ENCODE measurements around the gene ORM2. TPM values are rescaled to one million over a fixed set of nuclear protein-coding genes. Genes with fewer than 3 reads are reported as not detected.
"Not testable (repeated sequence)": the region's sequence is repeated elsewhere in the genome, so short reads cannot be mapped to it uniquely, and the experiment has no call there.

ORM2 gene
- total RNA-seq, 1 donor from 2014 or later: 0.64 TPM

DNA sequence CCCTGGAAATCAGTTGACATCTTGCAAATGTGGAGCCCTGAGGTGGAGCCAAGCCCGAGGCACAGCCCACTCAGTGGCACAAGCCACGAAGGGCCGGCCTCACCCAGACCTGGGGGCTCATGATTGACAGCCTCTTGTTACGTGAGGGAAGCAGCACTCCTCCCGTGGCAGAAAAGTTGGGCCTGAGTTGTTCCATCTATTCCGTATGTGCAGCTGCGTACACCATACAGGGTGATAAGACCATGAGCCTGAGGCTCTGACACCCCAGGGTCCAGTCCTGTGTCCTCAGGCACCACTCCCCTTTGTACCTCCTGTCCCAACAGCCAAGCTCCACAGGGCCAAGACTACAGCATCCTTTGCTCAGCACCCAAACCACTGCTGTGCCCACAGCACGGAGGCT is 1.9 kb upstream of the ORM2 start:
- Histone ChIP-seq H3K27ac (no peak overlapping the region), H3K4me3 (no peak overlapping the region), H3K9me3 (no peaks in the 10 kb centered on the region), H3K4me1 (no peaks in the 10 kb centered on the region), H3K36me3 (no peaks in the 10 kb centered on the region), H3K27me3 (no peaks in the 10 kb centered on the region)
- TF ChIP-seq, protein P1, sequence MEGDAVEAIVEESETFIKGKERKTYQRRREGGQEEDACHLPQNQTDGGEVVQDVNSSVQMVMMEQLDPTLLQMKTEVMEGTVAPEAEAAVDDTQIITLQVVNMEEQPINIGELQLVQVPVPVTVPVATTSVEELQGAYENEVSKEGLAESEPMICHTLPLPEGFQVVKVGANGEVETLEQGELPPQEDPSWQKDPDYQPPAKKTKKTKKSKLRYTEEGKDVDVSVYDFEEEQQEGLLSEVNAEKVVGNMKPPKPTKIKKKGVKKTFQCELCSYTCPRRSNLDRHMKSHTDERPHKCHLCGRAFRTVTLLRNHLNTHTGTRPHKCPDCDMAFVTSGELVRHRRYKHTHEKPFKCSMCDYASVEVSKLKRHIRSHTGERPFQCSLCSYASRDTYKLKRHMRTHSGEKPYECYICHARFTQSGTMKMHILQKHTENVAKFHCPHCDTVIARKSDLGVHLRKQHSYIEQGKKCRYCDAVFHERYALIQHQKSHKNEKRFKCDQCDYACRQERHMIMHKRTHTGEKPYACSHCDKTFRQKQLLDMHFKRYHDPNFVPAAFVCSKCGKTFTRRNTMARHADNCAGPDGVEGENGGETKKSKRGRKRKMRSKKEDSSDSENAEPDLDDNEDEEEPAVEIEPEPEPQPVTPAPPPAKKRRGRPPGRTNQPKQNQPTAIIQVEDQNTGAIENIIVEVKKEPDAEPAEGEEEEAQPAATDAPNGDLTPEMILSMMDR (IDR thresholded peaks at IDR 0.05): no peak
- no peak for DNase-seq (ENCODE audit: low spot score in 2 of 2)
- intact Hi-C loops (cut with DNase I): no loop called here

DNA sequence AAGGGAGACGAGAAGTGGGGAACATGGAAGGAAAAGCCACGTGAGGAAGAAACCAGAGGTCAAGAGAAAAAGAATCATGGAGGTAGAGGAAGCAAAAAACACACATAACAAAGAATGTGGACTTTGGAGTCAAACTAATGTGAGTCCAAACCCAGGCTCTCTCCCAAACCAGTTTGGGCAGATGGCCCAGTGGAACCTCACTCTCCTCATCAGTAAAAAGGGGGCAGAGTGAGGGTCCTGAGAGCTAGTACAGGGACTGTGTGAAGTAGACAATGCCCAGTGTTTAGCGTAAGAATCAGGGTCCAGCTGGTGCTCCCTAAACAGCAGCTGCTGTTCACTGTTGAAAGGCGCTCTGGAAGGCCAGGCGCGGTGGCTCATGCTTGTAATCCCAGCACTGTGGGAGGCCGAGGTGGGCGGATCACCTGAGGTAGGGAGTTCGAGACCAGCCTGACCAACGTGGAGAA is 1.3 kb upstream of the ORM2 start:
- H3K27me3 ChIP-seq; intact Hi-C loops (cut with DNase I); H3K36me3 ChIP-seq; H3K4me3 ChIP-seq; H3K4me1 ChIP-seq; H3K9me3 ChIP-seq; DNase-seq (ENCODE audit: low spot score in 2 of 2); H3K27ac ChIP-seq: not testable (repeated sequence)

DNA sequence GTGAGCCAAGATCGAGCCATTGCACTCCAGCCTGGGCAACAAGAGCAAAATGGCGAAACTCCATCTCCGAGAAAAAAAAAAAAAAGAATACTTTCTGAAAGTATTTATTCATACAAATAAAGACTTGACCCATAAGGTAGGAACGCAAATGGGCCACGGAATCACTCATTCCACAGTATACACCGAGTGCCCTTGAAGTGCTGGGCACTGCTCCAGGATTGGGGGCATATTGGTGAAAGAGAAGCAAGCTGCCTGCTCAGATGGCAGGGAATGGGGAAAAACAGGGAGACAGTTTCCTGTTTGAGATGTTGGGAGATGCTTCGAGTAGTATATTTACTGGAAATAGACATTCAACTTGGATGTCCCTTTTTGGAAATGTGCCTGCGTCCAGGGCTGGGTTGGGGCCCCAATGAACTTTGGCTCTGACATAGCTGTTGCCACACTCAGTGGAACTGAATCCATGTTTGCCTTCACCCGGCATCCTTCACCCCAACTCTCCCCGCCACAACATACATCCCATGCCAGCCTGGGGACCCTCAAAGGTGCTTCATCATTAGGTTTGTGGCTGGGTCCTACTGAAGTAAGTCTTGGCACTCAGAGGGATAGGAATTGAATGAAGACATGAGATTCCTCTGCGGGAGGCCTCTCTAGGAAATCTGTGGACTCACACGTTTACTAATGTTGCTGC is 588 bp upstream of the ORM2 start:
- H3K4me3 ChIP-seq: not testable (repeated sequence)

DNA sequence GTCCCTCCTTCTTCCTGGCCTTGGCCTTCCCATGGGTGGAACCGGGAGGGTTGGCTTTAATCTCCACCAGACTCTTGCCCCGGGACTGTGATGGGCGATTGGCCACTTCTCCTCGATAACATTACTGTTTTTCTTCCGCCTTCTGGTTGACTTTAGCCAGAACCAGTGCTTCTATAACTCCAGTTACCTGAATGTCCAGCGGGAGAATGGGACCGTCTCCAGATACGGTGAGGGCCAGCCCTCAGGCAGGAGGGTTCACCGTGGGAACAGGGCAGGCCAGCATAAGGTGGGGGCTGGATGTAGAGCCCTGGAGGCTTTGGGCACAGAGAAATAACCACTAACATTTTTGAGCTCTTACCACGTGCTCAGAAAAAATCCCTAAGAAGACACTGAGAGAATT is 967 bp downstream of the ORM2 start:
- TF ChIP-seq, protein P1 (IDR thresholded peaks at IDR 0.05): no peak
- Histone ChIP-seq H3K27me3 (no peaks in the 10 kb centered on the region), H3K4me1 (no peaks in the 10 kb centered on the region), H3K27ac (no peak overlapping the region), H3K9me3 (no peaks in the 10 kb centered on the region), H3K4me3 (no peak overlapping the region), H3K36me3 (peaks cover 5 to 9% of the 10 kb centered on the region in 2 donors)
- no peak for DNase-seq (ENCODE audit: low spot score in 2 of 2)
- intact Hi-C loops (cut with DNase I): no loop called here

More for the DNA sequence above, 588 bp upstream of the ORM2 start:
- H3K4me1 ChIP-seq; H3K27ac ChIP-seq; DNase-seq (ENCODE audit: low spot score in 2 of 2); H3K9me3 ChIP-seq; intact Hi-C loops (cut with DNase I); H3K27me3 ChIP-seq; H3K36me3 ChIP-seq: not testable (repeated sequence)

DNA sequence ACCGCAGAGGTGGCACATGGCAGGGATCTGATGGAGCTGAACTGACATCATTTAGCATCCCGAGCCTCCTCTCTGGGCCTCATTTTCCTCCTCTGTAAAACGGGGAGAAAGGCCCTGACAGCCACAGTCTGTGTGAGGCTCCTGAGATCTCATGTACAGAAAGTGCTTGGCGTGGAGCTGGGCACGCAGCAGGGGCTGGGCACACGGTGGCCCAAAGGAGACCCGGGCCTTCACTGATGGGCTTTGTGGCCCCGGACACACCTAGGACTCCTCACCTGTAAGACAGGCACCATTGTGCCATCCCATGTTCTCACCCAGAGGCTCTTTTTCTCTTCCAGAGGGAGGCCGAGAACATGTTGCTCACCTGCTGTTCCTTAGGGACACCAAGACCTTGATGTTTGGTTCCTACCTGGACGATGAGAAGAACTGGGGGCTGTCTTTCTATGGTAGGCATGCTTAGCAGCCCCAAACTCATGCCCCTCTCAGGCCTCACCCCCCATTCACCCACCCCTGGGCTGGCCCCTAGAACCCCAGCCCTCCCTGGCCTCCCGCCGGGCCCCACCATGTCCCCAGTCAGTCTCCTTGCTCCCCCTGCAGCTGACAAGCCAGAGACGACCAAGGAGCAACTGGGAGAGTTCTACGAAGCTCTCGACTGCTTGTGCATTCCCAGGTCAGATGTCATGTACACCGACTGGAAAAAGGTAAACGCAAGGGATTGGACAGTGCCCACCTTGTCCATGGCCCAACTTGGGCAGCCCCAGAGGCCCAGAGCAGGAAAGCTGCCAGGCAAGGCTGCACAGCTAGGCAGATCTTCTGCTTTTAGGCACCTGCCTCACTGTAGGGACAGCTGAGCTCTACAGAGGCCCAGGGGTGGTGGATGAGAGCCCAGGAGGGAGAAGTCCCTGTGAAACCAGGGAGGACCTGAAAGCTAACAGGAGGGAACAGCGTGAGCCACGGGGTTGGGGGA is 1.8 kb downstream of the ORM2 start:
- H3K9me3 ChIP-seq; intact Hi-C loops (cut with DNase I); H3K4me3 ChIP-seq; H3K27me3 ChIP-seq; DNase-seq (ENCODE audit: low spot score in 2 of 2); H3K27ac ChIP-seq; H3K4me1 ChIP-seq: not testable (repeated sequence)
- H3K36me3 ChIP-seq: peaks cover 11 to 16% of the 10 kb centered on the region in 2 donors

DNA sequence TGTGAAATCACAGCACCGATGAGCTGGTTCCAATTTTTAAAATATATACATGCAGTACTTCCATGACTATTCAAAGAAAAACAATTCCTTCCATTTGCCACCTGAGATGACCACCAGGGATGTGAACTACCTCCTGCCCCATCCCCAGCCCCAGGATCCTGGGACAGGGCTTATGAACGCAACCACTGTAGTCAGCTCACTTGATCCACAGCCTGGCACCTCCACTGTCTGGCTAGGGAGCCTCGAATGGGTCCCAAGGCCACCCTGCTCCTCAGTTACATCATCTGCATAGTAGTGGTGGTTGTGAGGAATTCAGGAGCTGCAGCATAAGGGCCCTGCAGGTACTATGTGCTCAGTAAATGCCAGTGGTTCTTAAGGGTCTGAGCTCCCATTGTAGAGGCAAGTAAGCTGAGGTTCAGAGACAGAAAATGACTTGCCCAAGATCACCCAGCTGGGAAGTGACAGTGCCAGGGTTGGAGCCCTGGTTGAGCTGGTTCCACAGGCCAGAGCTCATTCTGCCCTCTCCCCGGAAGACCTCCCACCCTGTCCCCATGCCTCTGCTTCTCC is 2.9 kb downstream of the ORM2 start:
- H3K4me3 ChIP-seq; H3K9me3 ChIP-seq; H3K4me1 ChIP-seq; H3K27ac ChIP-seq; intact Hi-C loops (cut with DNase I); DNase-seq (ENCODE audit: low spot score in 2 of 2); H3K27me3 ChIP-seq: not testable (repeated sequence)
- H3K36me3 ChIP-seq: peaks cover 20 to 27% of the 10 kb centered on the region in 2 donors

DNA sequence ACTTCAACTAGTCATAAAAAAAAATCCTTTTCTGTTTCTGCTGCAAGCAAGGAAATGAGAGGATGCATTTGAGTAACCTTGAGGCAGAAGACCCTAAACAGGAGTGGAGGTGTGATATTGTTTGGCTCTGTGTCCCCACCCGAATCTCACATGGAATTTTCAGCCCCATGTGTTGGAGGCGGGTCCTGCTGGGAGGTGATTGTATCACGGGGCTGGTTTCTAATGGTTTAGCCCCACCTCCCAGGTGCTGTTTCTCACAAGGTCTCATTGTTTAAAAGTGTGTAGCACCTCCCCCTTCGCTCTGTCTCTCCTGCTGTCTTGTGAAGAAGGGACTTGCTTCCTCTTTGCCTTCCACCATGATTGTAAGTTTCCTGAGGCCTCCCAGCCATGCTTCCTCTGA is 4.0 kb downstream of the ORM2 start:
- DNase-seq (ENCODE audit: low spot score in 2 of 2); H3K4me3 ChIP-seq; H3K9me3 ChIP-seq; H3K4me1 ChIP-seq; H3K27me3 ChIP-seq; intact Hi-C loops (cut with DNase I); H3K27ac ChIP-seq: not testable (repeated sequence)
- H3K36me3 ChIP-seq: peaks cover 31 to 38% of the 10 kb centered on the region in 2 donors

DNA sequence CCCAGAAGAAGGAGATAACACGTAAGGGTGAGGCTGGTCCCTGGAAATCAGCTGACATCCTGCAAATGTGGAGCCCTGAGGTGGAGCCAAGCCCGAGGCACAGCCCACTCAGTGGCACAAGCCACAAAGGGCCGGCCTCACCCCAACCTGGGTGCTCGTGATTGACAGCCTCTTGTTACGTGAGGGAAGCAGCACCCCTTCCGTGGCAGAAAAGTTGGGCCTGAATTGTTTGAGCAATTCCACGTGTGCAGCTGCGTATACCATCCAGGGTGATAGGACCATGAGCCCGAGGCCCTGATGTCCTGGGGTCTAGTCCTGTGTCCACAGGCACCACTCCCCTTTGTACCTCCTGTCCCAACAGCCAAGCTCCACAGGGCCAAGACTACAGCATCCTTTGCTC is 4.8 kb downstream of the ORM2 start:
- Histone ChIP-seq H3K4me3 (no peak overlapping the region), H3K4me1 (peaks cover 0 to 2% of the 10 kb centered on the region in 2 donors), H3K9me3 (no peaks in the 10 kb centered on the region), H3K27me3 (no peaks in the 10 kb centered on the region), H3K36me3 (peaks cover 37 to 46% of the 10 kb centered on the region in 2 donors), H3K27ac (no peak overlapping the region)
- intact Hi-C loops (cut with DNase I): no loop called here
- DNase-seq (ENCODE audit: low spot score in 2 of 2): no peak
- TF ChIP-seq, protein P1 (IDR thresholded peaks at IDR 0.05): no peak

Measured in ascending aorta (tissue), 2 donors.